ENCODE results near the gene LYL1.

Gene LYL1

DNA sequence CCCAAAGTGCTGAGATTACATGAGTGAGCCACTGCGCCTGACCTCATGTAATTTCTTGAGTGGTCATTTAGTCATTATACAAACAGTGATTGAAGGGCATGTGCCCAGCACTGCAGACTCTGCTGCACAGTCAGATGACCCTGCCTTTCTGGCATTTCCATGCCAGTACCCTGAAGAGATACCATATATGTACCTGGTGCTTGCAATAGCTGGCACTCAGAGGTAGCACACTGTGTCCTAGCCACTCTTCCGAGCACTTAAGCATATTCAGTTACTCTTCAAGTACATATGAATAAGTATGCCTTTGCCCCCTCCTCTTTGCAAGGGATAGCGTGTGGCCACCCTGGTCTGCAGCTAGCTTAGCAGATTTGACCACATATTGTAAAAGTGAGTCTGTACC, 32.0 kb upstream of the LYL1 start:
- Histone ChIP-seq H3K4me3 (replicated peaks; ENCODE audit: insufficient read depth, low read length) (no peak overlapping the region), H3K27me3 (ENCODE audit: insufficient read depth, poor library complexity, severe bottlenecking) (no peaks in the 10 kb centered on the region), H3K27ac (replicated peaks) (no peak overlapping the region)
- TF ChIP-seq POLR2AphosphoS5 (IDR thresholded peaks at IDR 0.05; ENCODE audit: low read depth) (no peak), GABPA (IDR thresholded peaks at IDR 0.05; ENCODE audit: low read depth) (no peak), SPI1 (IDR thresholded peaks at IDR 0.05; ENCODE audit: borderline replicate concordance, low read depth) (no peak)
- TF ChIP-seq, protein P1, sequence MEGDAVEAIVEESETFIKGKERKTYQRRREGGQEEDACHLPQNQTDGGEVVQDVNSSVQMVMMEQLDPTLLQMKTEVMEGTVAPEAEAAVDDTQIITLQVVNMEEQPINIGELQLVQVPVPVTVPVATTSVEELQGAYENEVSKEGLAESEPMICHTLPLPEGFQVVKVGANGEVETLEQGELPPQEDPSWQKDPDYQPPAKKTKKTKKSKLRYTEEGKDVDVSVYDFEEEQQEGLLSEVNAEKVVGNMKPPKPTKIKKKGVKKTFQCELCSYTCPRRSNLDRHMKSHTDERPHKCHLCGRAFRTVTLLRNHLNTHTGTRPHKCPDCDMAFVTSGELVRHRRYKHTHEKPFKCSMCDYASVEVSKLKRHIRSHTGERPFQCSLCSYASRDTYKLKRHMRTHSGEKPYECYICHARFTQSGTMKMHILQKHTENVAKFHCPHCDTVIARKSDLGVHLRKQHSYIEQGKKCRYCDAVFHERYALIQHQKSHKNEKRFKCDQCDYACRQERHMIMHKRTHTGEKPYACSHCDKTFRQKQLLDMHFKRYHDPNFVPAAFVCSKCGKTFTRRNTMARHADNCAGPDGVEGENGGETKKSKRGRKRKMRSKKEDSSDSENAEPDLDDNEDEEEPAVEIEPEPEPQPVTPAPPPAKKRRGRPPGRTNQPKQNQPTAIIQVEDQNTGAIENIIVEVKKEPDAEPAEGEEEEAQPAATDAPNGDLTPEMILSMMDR (IDR thresholded peaks at IDR 0.05; ENCODE audit: insufficient read depth, low read length), result no peak
- no peak for DNase-seq (ENCODE audit: low read depth in 1 of 2, low spot score in 1 of 2)

DNA sequence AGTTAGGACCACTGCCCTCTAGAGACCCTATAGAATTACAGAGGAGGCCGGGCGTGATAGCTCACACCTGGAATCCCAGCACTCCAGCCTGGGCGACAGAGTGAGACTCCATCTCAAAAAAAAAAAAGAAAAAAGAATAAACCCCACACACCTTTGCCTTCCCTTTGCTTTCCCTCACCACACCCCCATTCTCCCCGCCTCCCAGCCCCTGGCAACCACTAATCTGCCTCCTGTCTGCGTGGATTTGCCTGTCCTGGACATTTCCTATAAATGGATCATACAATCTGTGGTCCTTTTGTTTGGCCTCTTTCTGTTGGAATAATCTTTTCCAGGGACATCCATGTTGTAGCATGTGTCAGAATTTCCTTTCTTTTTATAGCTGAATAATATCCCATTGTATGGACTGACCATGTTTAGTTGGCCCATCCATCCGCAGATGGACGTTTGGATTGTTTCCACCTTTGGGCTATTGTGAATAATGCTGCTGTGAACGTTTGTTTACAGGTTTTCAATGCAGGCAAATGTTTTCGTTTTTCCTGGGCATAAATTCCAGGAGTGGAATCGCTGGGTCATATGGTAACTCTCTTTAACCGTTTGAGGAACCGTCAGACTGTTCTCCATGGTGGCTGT, 30.7 kb upstream of the LYL1 start:
- DNase-seq (ENCODE audit: low read depth in 1 of 2, low spot score in 1 of 2), result no peak
- Histone ChIP-seq H3K27ac (replicated peaks) (no peak overlapping the region), H3K4me3 (replicated peaks; ENCODE audit: insufficient read depth, low read length) (no peak overlapping the region), H3K27me3 (ENCODE audit: insufficient read depth, poor library complexity, severe bottlenecking) (no peaks in the 10 kb centered on the region)
- TF ChIP-seq, protein P1 (IDR thresholded peaks at IDR 0.05; ENCODE audit: insufficient read depth, low read length), result no peak
- no peak for TF ChIP-seq SPI1 (IDR thresholded peaks at IDR 0.05; ENCODE audit: borderline replicate concordance, low read depth)
- TF ChIP-seq POLR2AphosphoS5 (IDR thresholded peaks at IDR 0.05; ENCODE audit: low read depth), result no peak
- TF ChIP-seq, protein P2, sequence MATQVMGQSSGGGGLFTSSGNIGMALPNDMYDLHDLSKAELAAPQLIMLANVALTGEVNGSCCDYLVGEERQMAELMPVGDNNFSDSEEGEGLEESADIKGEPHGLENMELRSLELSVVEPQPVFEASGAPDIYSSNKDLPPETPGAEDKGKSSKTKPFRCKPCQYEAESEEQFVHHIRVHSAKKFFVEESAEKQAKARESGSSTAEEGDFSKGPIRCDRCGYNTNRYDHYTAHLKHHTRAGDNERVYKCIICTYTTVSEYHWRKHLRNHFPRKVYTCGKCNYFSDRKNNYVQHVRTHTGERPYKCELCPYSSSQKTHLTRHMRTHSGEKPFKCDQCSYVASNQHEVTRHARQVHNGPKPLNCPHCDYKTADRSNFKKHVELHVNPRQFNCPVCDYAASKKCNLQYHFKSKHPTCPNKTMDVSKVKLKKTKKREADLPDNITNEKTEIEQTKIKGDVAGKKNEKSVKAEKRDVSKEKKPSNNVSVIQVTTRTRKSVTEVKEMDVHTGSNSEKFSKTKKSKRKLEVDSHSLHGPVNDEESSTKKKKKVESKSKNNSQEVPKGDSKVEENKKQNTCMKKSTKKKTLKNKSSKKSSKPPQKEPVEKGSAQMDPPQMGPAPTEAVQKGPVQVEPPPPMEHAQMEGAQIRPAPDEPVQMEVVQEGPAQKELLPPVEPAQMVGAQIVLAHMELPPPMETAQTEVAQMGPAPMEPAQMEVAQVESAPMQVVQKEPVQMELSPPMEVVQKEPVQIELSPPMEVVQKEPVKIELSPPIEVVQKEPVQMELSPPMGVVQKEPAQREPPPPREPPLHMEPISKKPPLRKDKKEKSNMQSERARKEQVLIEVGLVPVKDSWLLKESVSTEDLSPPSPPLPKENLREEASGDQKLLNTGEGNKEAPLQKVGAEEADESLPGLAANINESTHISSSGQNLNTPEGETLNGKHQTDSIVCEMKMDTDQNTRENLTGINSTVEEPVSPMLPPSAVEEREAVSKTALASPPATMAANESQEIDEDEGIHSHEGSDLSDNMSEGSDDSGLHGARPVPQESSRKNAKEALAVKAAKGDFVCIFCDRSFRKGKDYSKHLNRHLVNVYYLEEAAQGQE (IDR thresholded peaks at IDR 0.05; ENCODE audit: insufficient replicate concordance, low read depth), result no peak
- no peak for TF ChIP-seq GABPA (IDR thresholded peaks at IDR 0.05; ENCODE audit: low read depth)

DNA sequence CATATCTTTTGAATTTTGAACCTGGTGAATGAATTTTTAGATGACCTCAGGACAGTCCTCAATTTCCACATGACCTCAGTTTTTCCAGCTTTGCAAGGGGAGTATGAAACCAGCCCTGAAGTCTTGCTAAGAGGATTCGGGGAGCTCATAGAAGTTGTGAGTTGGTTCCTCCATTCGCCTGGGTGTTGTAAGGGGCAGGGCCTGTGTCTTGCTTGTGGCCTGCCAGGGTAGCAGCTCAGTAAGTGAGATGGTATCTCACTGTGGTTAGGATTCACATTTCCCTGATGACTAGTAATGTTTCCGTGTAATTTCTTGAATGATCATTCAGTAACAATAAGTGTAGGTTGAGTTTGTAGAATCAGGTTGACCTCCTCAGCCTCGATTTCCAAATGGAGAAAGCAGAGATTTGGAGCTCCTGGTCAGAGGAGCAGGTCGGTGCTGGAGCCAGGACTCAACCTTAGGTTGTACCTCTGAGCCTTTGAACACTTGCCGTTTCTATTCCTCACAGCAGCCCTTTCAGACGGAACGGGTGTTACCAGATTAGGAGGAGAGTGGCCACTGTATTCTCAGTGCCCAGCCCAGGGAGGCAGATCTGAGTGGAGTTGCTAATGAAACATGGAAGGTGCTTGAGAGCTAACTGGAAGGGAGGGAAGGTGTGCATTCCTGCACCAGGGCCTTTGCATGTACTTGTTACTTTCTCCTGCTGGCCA, 30.0 kb upstream of the LYL1 start:
- DNase-seq (ENCODE audit: low read depth in 1 of 2, low spot score in 1 of 2), result peak in 1 of 2 experiments; percentile 56
- no peaks in the 10 kb centered on the region for H3K27me3 ChIP-seq (ENCODE audit: insufficient read depth, poor library complexity, severe bottlenecking)
- H3K4me3 ChIP-seq (replicated peaks; ENCODE audit: insufficient read depth, low read length), result no peak overlapping the region
- TF ChIP-seq POLR2AphosphoS5 (IDR thresholded peaks at IDR 0.05; ENCODE audit: low read depth), result no peak
- TF ChIP-seq GABPA (IDR thresholded peaks at IDR 0.05; ENCODE audit: low read depth), result no peak
- no peak for TF ChIP-seq SPI1 (IDR thresholded peaks at IDR 0.05; ENCODE audit: borderline replicate concordance, low read depth)
- TF ChIP-seq, protein P1 (IDR thresholded peaks at IDR 0.05; ENCODE audit: insufficient read depth, low read length), result no peak
- TF ChIP-seq, protein P2 (IDR thresholded peaks at IDR 0.05; ENCODE audit: insufficient replicate concordance, low read depth), result no peak
- H3K27ac ChIP-seq (replicated peaks), result no peak overlapping the region; the same call in 1 of the 2 replicates

All from HL-60 (cell line).